C4-2B (cell line): Measurements from ENCODE around the gene KRTAP10-5.

Experiments used
- H3K27ac ChIP-seq: fragments of 450-650 bp; 2 replicates; pipeline ENCODE4 v1.5.1; 2017
- ZFX ChIP-seq: fragments of 450-650 bp; IDR thresholded peaks from 2 replicates; pipeline ENCODE4 v1.6.1; 2017
- TF ChIP-seq, protein P1 (sequence below): fragments of 450-650 bp; conservative IDR thresholded peaks from 2 replicates; pipeline ENCODE4 v1.5.1; 2017; ENCODE audit warnings: mild to moderate bottlenecking

KRTAP10-5 gene

DNA sequence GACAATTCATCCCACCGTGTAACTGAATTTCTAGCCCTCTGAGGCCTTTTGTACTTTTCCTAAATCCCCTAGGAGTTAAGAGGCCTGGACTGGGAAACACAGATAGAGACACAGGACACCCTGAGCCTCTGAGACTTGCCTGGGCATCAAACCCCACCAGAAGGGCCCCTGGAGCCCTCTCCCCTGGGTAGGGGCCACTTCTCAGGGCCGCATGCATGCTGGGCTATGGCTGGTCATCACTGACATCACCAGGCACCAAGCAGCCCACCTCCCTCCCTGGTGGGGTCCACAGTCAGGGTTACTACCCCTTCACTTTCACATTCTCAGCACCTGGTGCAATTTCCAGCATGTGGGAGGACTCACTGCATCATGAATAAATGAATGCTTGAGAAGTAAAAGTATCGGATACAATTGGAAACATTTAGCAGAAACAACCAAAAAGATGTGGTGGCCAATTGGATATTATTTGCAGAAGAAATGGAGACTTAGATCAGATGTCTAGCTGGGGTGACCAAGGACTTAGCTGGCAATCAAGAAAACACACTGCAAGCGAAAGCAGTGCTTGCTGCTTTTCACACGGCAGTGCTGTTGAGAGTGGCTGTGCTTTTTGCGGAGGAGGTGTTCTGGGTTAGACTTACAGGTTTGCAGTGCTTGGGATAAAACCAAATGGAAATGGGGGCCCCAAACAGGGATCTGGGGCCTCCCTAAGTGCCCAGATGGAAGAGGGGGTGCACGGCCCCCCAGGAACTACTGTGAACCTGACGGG, 19.0 kb upstream of the KRTAP10-5 start:
- TF ChIP-seq ZFX = no peak
- TF ChIP-seq, protein P1, sequence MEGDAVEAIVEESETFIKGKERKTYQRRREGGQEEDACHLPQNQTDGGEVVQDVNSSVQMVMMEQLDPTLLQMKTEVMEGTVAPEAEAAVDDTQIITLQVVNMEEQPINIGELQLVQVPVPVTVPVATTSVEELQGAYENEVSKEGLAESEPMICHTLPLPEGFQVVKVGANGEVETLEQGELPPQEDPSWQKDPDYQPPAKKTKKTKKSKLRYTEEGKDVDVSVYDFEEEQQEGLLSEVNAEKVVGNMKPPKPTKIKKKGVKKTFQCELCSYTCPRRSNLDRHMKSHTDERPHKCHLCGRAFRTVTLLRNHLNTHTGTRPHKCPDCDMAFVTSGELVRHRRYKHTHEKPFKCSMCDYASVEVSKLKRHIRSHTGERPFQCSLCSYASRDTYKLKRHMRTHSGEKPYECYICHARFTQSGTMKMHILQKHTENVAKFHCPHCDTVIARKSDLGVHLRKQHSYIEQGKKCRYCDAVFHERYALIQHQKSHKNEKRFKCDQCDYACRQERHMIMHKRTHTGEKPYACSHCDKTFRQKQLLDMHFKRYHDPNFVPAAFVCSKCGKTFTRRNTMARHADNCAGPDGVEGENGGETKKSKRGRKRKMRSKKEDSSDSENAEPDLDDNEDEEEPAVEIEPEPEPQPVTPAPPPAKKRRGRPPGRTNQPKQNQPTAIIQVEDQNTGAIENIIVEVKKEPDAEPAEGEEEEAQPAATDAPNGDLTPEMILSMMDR = no peak
- no peak overlapping the region; the same call in 1 of the 2 replicates for H3K27ac ChIP-seq

DNA sequence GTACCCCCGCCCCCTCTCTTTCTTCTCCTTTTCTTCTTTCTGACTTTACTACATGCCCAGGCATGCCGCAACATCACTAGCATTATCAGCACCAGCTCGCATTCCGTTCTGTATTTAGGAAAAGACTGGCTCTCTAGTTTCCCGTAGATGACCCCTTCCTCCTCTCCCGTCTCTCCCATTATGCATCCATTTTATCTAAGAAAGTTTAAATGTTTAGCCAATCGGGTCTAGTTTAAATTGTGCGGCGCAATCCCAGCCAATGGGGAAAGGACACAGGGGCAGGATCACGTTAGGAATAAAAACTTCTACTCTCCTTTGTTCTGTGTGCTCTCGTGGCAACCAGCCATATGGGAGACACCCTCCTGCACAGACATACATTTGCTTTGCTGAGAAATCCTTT, 17.7 kb upstream of the KRTAP10-5 start:
- TF ChIP-seq, protein P1 = no peak
- no peak for TF ChIP-seq ZFX
- H3K27ac ChIP-seq = no peak overlapping the region

DNA sequence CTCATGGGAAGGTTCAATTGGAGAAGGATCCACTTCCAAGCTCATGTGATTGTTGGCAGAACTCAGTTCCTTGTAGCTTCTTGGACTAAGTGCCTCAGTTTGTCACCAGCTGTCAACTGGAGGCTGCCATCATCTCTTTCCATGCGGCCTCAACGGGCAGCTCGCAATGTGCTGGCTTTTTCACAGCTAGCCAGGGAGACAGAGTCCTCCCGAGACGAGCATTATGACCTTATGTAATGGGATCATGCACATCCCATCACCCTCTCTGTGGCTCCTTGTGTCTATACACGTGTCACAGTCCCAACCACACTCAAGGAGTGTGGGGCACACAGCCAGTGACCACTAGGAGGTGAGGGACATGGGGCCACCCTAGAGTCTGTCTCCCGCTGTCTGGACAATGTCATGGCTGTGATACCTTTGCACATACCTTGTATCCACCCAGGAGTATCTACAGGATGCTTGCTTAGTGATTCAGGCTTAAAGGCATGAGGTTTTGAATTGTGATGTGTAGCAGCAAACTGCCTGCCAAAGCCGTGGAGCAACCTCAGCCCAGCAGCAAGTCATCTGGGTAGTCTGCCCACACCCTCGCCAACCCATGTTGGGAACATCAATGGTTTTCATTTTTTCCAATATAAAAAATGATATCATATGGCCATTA, 15.8 kb upstream of the KRTAP10-5 start:
- no peak overlapping the region for H3K27ac ChIP-seq
- no peak for TF ChIP-seq ZFX
- TF ChIP-seq, protein P1 = no peak

DNA sequence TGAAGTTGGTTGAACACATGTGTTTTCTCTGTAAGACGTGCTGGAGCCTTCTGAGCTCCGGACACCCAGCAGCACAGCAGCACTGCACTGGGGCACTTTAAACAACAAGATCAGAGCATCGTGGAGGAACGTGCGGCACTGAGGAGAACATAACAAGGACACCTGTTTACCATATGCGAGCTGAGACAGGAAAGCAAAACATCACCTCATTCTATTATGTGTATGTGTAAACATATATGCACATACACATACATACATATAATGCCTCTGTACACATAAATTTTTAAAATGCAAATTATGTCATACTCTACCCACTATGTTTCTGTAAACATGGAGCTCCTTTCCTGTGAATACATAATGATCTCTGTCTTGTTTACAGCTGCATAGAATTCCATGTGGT, 15.1 kb upstream of the KRTAP10-5 start:
- H3K27ac ChIP-seq = no peak overlapping the region
- no peak for TF ChIP-seq ZFX
- TF ChIP-seq, protein P1 = no peak

DNA sequence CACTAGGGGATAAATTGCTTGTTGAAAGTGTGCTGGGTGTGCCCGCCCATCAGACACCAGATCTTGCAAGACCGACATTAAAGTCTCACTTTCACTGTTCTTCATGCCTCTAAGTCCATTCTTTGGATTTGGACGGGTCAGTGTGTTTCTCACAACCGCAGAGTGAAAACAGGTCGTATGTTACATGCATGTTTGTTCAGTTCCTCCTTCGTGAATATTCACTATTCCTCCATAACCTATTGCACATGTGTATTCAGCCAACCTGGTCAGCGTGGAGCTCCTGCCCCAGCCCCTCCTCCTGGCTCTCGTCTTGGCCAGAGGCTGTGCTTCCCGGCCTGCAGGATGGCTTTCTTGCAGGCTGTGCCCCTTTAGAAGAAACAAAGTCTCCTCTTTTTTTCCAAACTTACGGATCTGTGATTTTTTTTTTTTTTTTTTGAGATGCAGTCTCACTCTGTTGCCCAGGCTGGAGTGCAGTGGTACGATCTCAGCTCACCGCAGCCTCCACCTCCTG, 14.1 kb upstream of the KRTAP10-5 start:
- H3K27ac ChIP-seq = no peak overlapping the region
- no peak for TF ChIP-seq ZFX
- TF ChIP-seq, protein P1 = no peak

DNA sequence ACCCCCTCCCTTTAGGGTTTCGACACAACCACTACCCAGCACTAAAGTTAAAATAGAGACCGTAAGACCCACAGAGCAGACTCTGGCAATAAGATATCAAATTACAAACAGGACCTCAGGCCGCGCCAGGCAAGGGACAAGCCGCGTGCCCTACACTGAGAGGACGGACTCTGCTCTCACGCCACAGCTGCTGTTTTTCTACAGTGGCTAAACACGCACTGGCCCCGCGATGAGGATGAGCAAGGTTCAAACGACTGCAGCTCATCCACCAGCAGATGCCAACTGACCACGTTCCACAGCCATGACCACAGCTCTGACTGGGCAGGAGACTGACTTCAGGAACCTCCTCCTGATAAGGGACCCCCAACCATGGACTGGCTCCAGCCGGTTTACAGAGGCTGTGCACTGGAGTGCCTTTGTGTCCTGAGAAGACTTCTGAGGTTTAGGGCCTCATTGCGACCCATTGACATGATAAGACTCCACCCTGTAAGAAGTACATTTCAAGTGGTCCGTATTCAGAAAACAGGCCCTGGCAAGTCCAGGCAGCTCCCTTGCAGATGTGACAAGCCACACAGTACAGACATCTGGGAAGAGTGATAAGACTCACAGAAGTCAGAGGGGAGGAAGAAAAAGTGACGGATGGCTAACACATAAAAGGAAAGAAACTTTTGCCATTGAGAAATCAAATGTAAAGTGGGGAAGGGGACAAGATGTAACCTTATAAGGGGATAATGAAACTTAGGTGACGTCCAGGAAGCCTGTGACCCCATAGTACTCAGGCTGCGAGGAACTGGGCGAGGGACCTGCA, 13.4 kb upstream of the KRTAP10-5 start:
- no peak overlapping the region for H3K27ac ChIP-seq
- TF ChIP-seq ZFX = no peak
- TF ChIP-seq, protein P1 = no peak
